WERI-Rb-1 (cell line): ENCODE data around the gene LRP5.

ENCODE experiments used
- DNase-seq: peaks from one replicate; pipeline ENCODE4 v3.0.0-alpha.2; 2020
- H3K27ac ChIP-seq: fragments of 250-450 bp; sonication (Bioruptor Pico); 2 replicates; pipeline ENCODE4 v1.5.1; 2020; ENCODE audit warnings: mild to moderate bottlenecking, moderate library complexity
- H3K27me3 ChIP-seq: fragments of 250-450 bp; sonication (Bioruptor Pico); 2 replicates; pipeline ENCODE4 v1.5.1; 2021; ENCODE audit warnings: mild to moderate bottlenecking, low read depth, moderate library complexity; ENCODE audit not compliant: insufficient read depth, severe bottlenecking
- H3K36me3 ChIP-seq: fragments of 250-450 bp; sonication (Bioruptor Pico); 2 replicates; pipeline ENCODE4 v1.5.1; 2020; ENCODE audit warnings: mild to moderate bottlenecking, moderate library complexity
- H3K4me3 ChIP-seq: 2 replicates; pipeline ENCODE4 v1.5.1; 2011; ENCODE audit warnings: low read depth, mild to moderate bottlenecking, control low read depth, low read length
- H3K9me3 ChIP-seq: fragments of 250-450 bp; sonication (Bioruptor Pico); 2 replicates; pipeline ENCODE4 v1.5.1; 2021; ENCODE audit warnings: mild to moderate bottlenecking, moderate library complexity; ENCODE audit not compliant: severe bottlenecking
- TF ChIP-seq, protein P1 (sequence below): IDR thresholded peaks from 2 replicates; pipeline ENCODE4 v1.5.1; 2011; ENCODE audit warnings: low read depth, mild to moderate bottlenecking, control low read depth, inconsistent platforms, low read length

The LRP5 gene

DNA sequence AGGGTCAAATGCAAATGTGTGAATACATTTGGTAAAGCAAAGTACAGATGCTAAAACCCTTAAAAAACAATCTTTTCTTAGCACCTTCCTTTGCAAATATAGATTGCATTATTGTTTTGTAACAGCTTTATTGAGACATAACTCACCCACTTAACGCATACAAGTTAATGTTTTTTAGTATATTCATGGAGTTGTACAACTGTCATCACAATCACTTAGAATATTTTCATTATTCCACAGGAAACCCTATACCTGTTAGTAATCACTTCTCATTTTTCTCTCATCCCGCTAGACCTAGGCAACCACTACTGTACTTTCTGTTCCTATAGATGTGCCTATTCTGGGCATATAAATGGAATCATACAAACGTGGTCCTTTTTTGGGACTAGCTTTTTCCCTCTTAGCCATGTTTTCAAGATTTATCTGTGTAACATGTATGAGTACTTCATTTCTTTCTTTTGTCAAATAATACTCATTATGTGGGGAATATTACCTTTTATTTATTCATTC is 182.9 kb downstream of the LRP5 start:
- no peak overlapping the region for H3K27ac ChIP-seq
- no peak overlapping the region for H3K4me3 ChIP-seq
- TF ChIP-seq, protein P1, sequence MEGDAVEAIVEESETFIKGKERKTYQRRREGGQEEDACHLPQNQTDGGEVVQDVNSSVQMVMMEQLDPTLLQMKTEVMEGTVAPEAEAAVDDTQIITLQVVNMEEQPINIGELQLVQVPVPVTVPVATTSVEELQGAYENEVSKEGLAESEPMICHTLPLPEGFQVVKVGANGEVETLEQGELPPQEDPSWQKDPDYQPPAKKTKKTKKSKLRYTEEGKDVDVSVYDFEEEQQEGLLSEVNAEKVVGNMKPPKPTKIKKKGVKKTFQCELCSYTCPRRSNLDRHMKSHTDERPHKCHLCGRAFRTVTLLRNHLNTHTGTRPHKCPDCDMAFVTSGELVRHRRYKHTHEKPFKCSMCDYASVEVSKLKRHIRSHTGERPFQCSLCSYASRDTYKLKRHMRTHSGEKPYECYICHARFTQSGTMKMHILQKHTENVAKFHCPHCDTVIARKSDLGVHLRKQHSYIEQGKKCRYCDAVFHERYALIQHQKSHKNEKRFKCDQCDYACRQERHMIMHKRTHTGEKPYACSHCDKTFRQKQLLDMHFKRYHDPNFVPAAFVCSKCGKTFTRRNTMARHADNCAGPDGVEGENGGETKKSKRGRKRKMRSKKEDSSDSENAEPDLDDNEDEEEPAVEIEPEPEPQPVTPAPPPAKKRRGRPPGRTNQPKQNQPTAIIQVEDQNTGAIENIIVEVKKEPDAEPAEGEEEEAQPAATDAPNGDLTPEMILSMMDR, result no peak

DNA sequence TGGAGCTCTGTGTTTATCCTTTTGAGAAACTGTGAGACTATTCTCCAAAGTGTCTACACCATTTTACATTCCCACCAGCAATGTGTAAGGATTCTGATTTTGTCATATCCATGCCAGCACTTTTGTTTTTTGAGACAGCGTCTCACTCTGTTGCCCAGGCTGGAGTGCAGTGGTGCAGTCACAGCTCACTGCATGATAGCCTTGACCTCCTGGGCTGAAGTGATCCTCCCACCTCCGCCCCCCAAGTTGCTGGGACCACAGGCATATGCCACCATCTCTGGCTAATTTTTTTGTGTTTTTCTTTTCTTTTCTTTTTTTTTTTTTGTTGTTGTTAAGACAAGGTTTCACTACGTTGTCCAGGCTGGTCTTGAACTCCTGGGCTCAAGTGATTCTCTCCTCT is 183.5 kb downstream of the LRP5 start:
- TF ChIP-seq, protein P1, result no peak
- H3K27ac ChIP-seq, result no peak overlapping the region
- H3K36me3 ChIP-seq, result peaks cover 4% of the 10 kb centered on the region
- no peak overlapping the region for H3K4me3 ChIP-seq
- no peak for DNase-seq
- no peaks in the 10 kb centered on the region for H3K9me3 ChIP-seq
- no peaks in the 10 kb centered on the region for H3K27me3 ChIP-seq

More for the DNA sequence above, 182.9 kb downstream of the LRP5 start:
- Histone ChIP-seq H3K27me3 (no peaks in the 10 kb centered on the region), H3K9me3 (no peaks in the 10 kb centered on the region), H3K36me3 (peaks cover 4% of the 10 kb centered on the region)
- no peak for DNase-seq

DNA sequence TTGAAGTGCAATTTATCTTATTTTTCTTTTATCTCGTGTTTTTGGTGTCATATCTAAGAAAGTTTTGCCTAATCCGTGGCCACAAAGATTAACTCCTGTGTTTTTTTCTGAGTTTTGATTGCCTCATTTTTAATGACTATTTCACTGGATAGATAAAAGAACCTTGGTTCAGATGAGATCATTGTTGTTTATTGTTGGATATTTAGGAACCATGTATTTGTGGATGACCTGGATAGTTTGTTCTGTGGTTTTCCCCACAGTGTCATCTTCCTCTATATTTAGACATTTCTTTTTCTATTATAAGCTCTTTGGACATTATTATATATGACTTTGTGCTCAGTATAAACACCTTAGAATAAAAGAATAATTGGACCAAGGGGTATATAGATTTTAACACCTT is 185.4 kb downstream of the LRP5 start:
- Histone ChIP-seq H3K36me3 (no peaks in the 10 kb centered on the region; the same call in none of the 2 replicates), H3K9me3 (no peaks in the 10 kb centered on the region), H3K4me3 (no peak overlapping the region), H3K27ac (no peak overlapping the region), H3K27me3 (no peaks in the 10 kb centered on the region)
- no peak for DNase-seq
- TF ChIP-seq, protein P1, result no peak

DNA sequence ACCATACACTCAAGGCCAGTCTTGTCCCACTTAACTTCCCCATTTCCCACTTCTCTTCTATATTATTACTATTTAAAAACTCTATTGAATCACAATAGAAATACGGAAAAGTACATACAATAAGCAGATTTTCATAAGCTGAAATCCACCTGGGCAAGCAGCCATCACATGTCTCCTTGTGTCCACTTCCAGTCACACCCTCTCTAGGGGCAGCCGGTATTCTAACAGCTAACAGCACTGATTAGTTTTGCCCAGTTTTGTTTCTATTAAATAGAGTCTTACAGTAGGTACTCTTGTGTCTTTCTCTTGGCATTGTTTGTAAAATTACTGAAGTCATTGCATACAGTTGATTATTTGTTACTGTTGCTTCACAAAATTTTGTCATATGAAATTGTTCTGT is 185.9 kb downstream of the LRP5 start:
- Histone ChIP-seq H3K27ac (no peak overlapping the region), H3K9me3 (no peaks in the 10 kb centered on the region), H3K4me3 (no peak overlapping the region), H3K36me3 (no peaks in the 10 kb centered on the region; the same call in none of the 2 replicates), H3K27me3 (no peaks in the 10 kb centered on the region)
- TF ChIP-seq, protein P1, result no peak
- DNase-seq, result no peak
